Esophagus squamous epithelium (tissue), 5 donors: ENCODE measurements around the gene CDC6. TPM values are rescaled to one million over a fixed set of nuclear protein-coding genes. Genes with fewer than 3 reads are reported as not detected.
A peak's percentile ranks its signal among the peaks of the same experiment; 100 is the strongest.
"Not testable (repeated sequence)": the region's sequence is repeated elsewhere in the genome, so short reads cannot be mapped to it uniquely, and the experiment has no call there.

Experiments used
- DNase-seq: peaks from one replicate; lab custom pipeline; 2025; lab: John Stamatoyannopoulos, UW
- H3K27ac ChIP-seq, 4 donors: fragments of 200-600 bp; sonication (generic); one replicate each; pipeline ENCODE4 v1.5.1; 2016 to 2019; ENCODE audit warnings: mild to moderate bottlenecking in 1 of 4
- H3K27me3 ChIP-seq, 4 donors: fragments of 200-600 bp; sonication (generic); 1 replicate in 3 of 4; 2 replicates in 1 of 4; pipeline versions ENCODE4 v1.5.1 to v1.6.0; 2017 to 2021; ENCODE audit warnings: antibody characterized with exemption in 1 of 4
- H3K36me3 ChIP-seq, 3 donors: fragments of 200-600 bp; sonication (generic); one replicate each; pipeline ENCODE4 v1.5.1; 2016 to 2019
- H3K4me1 ChIP-seq, 3 donors: fragments of 200-600 bp; sonication (generic); one replicate each; pipeline ENCODE4 v1.5.1; 2017 to 2019
- H3K4me3 ChIP-seq, 4 donors: fragments of 200-600 bp; sonication (generic); 1 replicate in 3 of 4; 2 replicates in 1 of 4; pipeline ENCODE4 v1.5.1; 2016 to 2019; ENCODE audit warnings: mild to moderate bottlenecking in 2 of 4, moderate library complexity in 1 of 4
- H3K9me3 ChIP-seq, 3 donors: fragments of 200-600 bp; sonication (generic); one replicate each; pipeline ENCODE4 v1.5.1; 2016 to 2019
- POLR2A ChIP-seq, 4 donors: fragments of 450-650 bp; IDR thresholded peaks; one replicate each; pipeline ENCODE4 v1.6.1; 2017; ENCODE audit warnings: antibody characterized with exemption in 4 of 4, mild to moderate bottlenecking in 4 of 4, moderate library complexity in 3 of 4
- WGBS, 2 donors: methylation state at CpG; one replicate each; pipeline ENCODE4 v1.1.5; 2018; 5-methylcytosine and 5-hydroxymethylcytosine counted together
- intact Hi-C: fragments of 100-400 bp; cut with DNase I; formaldehyde crosslinking; loops from one replicate; pipeline ENCODE4 v1.15.0; 2022
- total RNA-seq, 4 donors: library from RNA; depleted of rRNA; stranded (reverse); fragments of >200 nt; gene quantifications; one replicate each; pipeline ENCODE4 v1.1.0, GENCODE V29; 2016
- TF ChIP-seq, protein P1 (sequence below), 6 experiments: fragments of 450-650 bp in 4 of 6; fragments of 200-600 bp in 2 of 6; sonication (generic) in 2 of 6; IDR thresholded peaks; one replicate each; pipeline ENCODE4 v1.5.1; 2016 to 2019; ENCODE audit warnings: antibody characterized with exemption in 6 of 6, mild to moderate bottlenecking in 4 of 6, moderate library complexity in 4 of 6
- donor health status: DM: yes; HTN: yes; CAD: no.

CDC6 gene
- total RNA-seq, 4 donors from 2014 or later, result 2.9 to 17.8 (median 9.8) TPM

DNA sequence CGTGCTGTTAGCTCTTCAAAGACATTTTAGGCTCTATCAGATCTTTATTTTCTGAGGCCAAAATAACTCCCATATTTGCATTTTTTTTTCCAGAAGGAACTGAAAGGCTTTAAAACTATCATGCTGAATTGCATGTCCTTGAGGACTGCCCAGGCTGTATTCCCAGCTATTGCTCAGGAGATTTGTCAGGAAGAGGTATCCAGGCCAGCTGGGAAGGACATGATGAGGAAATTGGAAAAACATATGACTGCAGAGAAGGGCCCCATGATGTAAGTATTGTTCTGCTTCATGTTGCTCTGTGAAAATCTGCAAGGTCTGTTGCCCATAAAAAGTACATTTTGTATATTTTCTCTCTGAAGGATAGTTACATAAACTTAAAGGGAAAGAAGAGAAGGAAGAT is 5.7 kb downstream of the CDC6 start:
- H3K4me1 ChIP-seq, result peaks cover 5 to 13% (median 7%) of the 10 kb centered on the region in 3 donors
- H3K27ac ChIP-seq, result peak overlapping the region in 2 of 4 donors; percentile 1 to 55
- no peak overlapping the region for H3K4me3 ChIP-seq
- DNase-seq, result no peak
- intact Hi-C loops, result no loop called here
- H3K36me3 ChIP-seq, result peaks cover 0 to 13% (median 0%) of the 10 kb centered on the region in 3 donors
- WGBS, 2 donors, result 66 to 81% methylated on average over 1 of the region's 1 CpG
- no peaks in the 10 kb centered on the region for H3K27me3 ChIP-seq
- TF ChIP-seq, protein P1, sequence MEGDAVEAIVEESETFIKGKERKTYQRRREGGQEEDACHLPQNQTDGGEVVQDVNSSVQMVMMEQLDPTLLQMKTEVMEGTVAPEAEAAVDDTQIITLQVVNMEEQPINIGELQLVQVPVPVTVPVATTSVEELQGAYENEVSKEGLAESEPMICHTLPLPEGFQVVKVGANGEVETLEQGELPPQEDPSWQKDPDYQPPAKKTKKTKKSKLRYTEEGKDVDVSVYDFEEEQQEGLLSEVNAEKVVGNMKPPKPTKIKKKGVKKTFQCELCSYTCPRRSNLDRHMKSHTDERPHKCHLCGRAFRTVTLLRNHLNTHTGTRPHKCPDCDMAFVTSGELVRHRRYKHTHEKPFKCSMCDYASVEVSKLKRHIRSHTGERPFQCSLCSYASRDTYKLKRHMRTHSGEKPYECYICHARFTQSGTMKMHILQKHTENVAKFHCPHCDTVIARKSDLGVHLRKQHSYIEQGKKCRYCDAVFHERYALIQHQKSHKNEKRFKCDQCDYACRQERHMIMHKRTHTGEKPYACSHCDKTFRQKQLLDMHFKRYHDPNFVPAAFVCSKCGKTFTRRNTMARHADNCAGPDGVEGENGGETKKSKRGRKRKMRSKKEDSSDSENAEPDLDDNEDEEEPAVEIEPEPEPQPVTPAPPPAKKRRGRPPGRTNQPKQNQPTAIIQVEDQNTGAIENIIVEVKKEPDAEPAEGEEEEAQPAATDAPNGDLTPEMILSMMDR (IDR thresholded peaks at IDR 0.05), result no peak
- TF ChIP-seq POLR2A (IDR thresholded peaks at IDR 0.05), result no peak
- no peaks in the 10 kb centered on the region for H3K9me3 ChIP-seq

DNA sequence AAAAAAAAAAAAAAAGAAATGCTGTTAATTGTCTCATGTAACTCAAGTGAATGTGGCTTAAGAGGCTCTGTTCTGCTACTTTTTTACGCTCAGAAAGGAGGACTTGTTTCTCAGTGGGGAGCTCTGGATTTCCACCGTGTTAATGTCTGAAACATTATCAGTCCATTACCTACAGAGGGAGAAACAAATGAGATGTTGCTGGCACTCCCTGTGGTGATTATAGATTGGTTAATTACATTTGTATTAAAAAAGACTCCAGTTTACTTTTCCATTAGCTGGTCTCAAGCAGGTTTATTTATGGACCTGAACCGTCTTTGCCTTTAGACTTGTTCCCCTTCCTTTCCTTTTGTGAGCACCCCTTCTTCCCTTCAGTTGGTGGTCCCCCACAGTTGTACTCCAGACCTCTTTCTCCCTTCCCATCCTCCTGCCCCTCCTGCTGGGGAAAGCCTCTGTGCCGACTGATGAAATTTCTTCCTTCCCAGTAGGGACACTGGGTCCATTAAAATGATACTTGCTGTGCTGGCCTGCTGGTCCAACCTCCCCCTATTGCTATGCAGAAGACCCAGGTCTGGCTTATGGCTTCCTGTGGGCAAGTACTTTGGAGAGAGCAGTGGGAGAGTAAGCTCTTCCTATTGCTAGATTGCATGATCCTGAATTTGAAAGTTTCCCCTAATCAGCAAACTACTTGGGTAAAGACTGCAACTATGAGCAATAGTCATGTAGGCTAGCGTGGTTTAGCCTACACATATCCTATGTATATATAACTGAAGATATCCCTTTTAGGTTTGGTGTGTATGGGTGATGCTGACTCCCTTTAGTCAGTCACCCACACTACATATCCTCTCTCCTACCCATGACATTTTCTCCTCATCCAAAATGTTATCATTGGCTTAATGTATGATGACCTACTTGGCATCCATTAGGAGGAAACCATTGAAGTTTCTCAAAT is 8.1 kb downstream of the CDC6 start:
- Histone ChIP-seq H3K4me3 (no peak overlapping the region), H3K36me3 (peaks cover 0 to 13% (median 0%) of the 10 kb centered on the region in 3 donors), H3K9me3 (no peaks in the 10 kb centered on the region), H3K27me3 (no peaks in the 10 kb centered on the region), H3K27ac (no peak overlapping the region), H3K4me1 (no peaks in the 10 kb centered on the region)
- 82 to 89% methylated on average over 5 of the region's 5 CpGs for WGBS, 2 donors
- DNase-seq, result no peak
- TF ChIP-seq POLR2A (IDR thresholded peaks at IDR 0.05), result no peak
- TF ChIP-seq, protein P1 (IDR thresholded peaks at IDR 0.05), result no peak
- intact Hi-C loops, result no loop called here

DNA sequence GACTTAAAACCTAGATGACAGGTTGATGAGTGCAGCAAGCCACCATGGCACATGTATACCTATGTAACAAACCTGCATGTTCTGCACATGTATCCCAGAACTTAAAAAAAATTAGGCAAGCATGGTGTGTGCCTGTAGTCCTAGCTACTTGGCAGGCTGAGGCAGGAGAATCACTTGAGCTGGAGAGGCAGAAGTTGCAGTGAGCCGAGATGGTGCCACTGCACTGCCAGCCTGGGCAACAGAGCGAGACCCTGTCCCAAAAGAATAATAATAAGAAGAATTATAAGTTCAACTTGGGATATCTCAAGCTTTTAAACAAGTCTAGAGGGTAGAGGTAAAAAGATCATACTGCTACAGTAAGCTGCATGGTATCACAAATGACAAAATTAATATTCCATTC is 9.8 kb downstream of the CDC6 start:
- H3K36me3 ChIP-seq, result peaks cover 0 to 13% (median 0%) of the 10 kb centered on the region in 3 donors
- no peak overlapping the region for H3K4me3 ChIP-seq
- DNase-seq, result no peak
- no peak overlapping the region for H3K27ac ChIP-seq
- TF ChIP-seq, protein P1 (IDR thresholded peaks at IDR 0.05), result no peak
- no peak for TF ChIP-seq POLR2A (IDR thresholded peaks at IDR 0.05)
- H3K9me3 ChIP-seq, result no peaks in the 10 kb centered on the region
- intact Hi-C loops, result no loop called here
- H3K4me1 ChIP-seq, result no peaks in the 10 kb centered on the region
- H3K27me3 ChIP-seq, result no peaks in the 10 kb centered on the region
- 90 to 92% methylated on average over 2 of the region's 2 CpGs for WGBS, 2 donors

DNA sequence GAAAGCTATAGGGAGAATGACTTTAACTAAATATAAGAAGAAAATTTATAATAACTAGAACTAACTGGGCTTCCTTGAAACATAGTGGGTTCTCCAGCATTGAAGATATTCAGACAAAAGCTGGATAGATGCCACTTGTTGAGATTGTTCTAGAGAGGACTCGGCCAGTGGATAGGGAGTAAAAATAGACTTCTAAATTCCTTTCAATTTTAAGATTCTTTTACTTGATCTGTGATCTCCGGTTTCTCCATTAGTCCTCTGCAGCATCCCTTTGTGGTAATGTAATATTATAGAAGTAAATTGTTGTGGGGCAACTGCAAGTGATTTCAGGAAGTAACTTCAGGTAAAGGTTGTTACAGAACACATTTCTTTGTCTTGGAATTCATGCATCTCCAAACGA is 11.0 kb downstream of the CDC6 start:
- no peak overlapping the region for H3K4me3 ChIP-seq
- no peaks in the 10 kb centered on the region for H3K27me3 ChIP-seq
- no peak overlapping the region for H3K27ac ChIP-seq
- DNase-seq, result no peak
- H3K4me1 ChIP-seq, result peaks cover 7 to 9% (median 7%) of the 10 kb centered on the region in 3 donors
- H3K9me3 ChIP-seq, result no peaks in the 10 kb centered on the region
- peaks cover 0 to 13% (median 0%) of the 10 kb centered on the region in 3 donors for H3K36me3 ChIP-seq
- intact Hi-C loops, result no loop called here
- TF ChIP-seq, protein P1 (IDR thresholded peaks at IDR 0.05), result no peak
- TF ChIP-seq POLR2A (IDR thresholded peaks at IDR 0.05), result no peak
- 57 to 69% methylated on average over 3 of the region's 3 CpGs for WGBS, 2 donors

DNA sequence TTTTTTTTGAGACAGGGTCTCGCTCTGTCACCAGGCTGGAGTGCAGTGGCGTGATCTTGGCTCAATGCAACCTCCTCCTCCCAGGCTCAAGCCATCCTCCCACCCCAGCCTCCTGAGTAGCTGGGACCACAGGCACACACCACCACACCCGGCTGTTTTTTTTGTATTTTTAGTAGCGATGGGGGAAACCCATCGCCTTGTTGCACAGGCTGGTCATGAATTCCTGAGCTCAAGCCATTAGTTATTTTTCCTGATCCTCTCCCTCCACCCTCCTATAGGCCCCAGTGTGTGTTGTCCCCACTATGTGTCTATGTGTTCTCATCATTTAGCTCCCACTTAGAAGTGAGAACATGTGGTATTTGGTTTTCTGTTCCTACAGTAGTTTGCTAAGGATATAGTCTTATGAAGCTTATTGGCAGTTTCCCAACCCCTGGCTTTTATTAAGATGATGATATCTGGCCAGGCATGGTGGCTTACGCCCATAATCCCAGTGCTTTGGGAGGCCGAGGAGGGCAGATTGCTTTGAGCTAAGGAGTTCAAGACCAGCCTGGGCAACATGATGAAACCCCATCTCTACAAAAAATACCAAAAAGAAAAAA is 11.6 kb downstream of the CDC6 start:
- DNase-seq, result not testable (repeated sequence)

More for the DNA sequence above, 11.6 kb downstream of the CDC6 start:
- H3K4me3 ChIP-seq, H3K27ac ChIP-seq, H3K27me3 ChIP-seq, intact Hi-C loops, H3K9me3 ChIP-seq: not testable (repeated sequence)
- 79 to 94% methylated on average over 5 to 7 of the region's 7 CpGs for WGBS, 2 donors
- Histone ChIP-seq H3K4me1 (peaks cover 8 to 15% (median 12%) of the 10 kb centered on the region in 3 donors), H3K36me3 (peaks cover 0 to 12% (median 0%) of the 10 kb centered on the region in 3 donors)
